Keratinocyte (primary cell): ENCODE results near the gene KLHDC7B. TPM values are rescaled to one million over a fixed set of nuclear protein-coding genes. Genes with fewer than 3 reads are reported as not detected.
A peak's percentile ranks its signal among the peaks of the same experiment; 100 is the strongest.
"Not testable (repeated sequence)": the region's sequence is repeated elsewhere in the genome, so short reads cannot be mapped to it uniquely, and the experiment has no call there.

Experiments
- DNase-seq: peaks from one replicate; pipeline ENCODE4 v3.0.0-alpha.2; 2011; ENCODE audit warnings: low read depth, missing footprints, low spot score
- FAIRE-seq: peaks from 2 replicates; lab custom pipeline; 2011; peaks lifted over from hg19 to GRCh38; lab: Jason Lieb, UNC
- H2AFZ ChIP-seq: 2 replicates; pipeline ENCODE4 v1.6.0; 2012; ENCODE audit warnings: low read length, control low read depth, inconsistent platforms; ENCODE audit not compliant: control insufficient read depth
- H3K27ac ChIP-seq: 2 replicates; pipeline ENCODE4 v1.5.1; 2011; ENCODE audit warnings: low read length; ENCODE audit not compliant: control insufficient read depth, insufficient read depth
- H3K27me3 ChIP-seq: 3 replicates; pipeline ENCODE4 v1.6.0; 2011; ENCODE audit warnings: low read length; ENCODE audit not compliant: control insufficient read depth, insufficient read depth; ENCODE audit errors: extremely low read depth
- H3K36me3 ChIP-seq, 2 experiments: 2 replicates in 1 of 2; 3 replicates in 1 of 2; pipeline ENCODE4 v1.5.1; 2011; ENCODE audit warnings: low read length in 2 of 2, mild to moderate bottlenecking in 1 of 2; ENCODE audit not compliant: control insufficient read depth in 2 of 2, insufficient read depth in 2 of 2; ENCODE audit errors: extremely low read depth in 1 of 2
- H3K4me1 ChIP-seq: 3 replicates; pipeline ENCODE4 v1.5.1; 2011; ENCODE audit warnings: low read length; ENCODE audit not compliant: control insufficient read depth, insufficient read depth; ENCODE audit errors: extremely low read depth
- H3K4me2 ChIP-seq: 3 replicates; pipeline ENCODE4 v1.6.0; 2011; ENCODE audit warnings: low read depth, low read length; ENCODE audit not compliant: control insufficient read depth, insufficient read depth; ENCODE audit errors: extremely low read depth
- H3K4me3 ChIP-seq, 3 experiments: fragments of 200-600 bp in 1 of 3; sonication (generic) in 1 of 3; 2 replicates in 2 of 3; 3 replicates in 1 of 3; pipeline ENCODE4 v1.5.1; 2011 to 2016; ENCODE audit warnings: low read length in 3 of 3, mild to moderate bottlenecking in 3 of 3, control low read depth in 2 of 3, inconsistent platforms in 1 of 3, low read depth in 1 of 3, mixed read lengths in 1 of 3, mixed run types in 1 of 3, moderate library complexity in 1 of 3; ENCODE audit not compliant: control insufficient read depth in 2 of 3, insufficient read depth in 2 of 3; ENCODE audit errors: extremely low read depth in 1 of 3
- H3K79me2 ChIP-seq: 2 replicates; pipeline ENCODE4 v1.6.0; 2012; ENCODE audit warnings: low read length; ENCODE audit not compliant: control insufficient read depth, insufficient read depth
- H3K9ac ChIP-seq: 3 replicates; pipeline ENCODE4 v1.6.0; 2011; ENCODE audit warnings: low read length; ENCODE audit not compliant: control insufficient read depth, insufficient read depth; ENCODE audit errors: extremely low read depth
- H3K9me1 ChIP-seq: 3 replicates; pipeline ENCODE4 v1.6.0; 2011; ENCODE audit warnings: low read length; ENCODE audit not compliant: control insufficient read depth, insufficient read depth; ENCODE audit errors: extremely low read depth
- H3K9me3 ChIP-seq: 2 replicates; pipeline ENCODE4 v1.5.1; 2012; ENCODE audit warnings: low read depth, low read length; ENCODE audit not compliant: control insufficient read depth
- H4K20me1 ChIP-seq: 3 replicates; pipeline ENCODE4 v1.6.0; 2011; ENCODE audit warnings: low read length; ENCODE audit not compliant: control insufficient read depth, insufficient read depth; ENCODE audit errors: extremely low read depth
- CTCF ChIP-seq, 3 experiments: IDR thresholded peaks in 1 of 3; conservative IDR thresholded peaks in 1 of 3; optimal IDR thresholded peaks in 1 of 3; 2 replicates in 2 of 3; 3 replicates in 1 of 3; pipeline versions ENCODE3 to v1.5.1; 2011; ENCODE audit warnings: low read length in 3 of 3, mild to moderate bottlenecking in 3 of 3, moderate library complexity in 2 of 3, control low read depth in 1 of 3, inconsistent platforms in 1 of 3; ENCODE audit not compliant: insufficient read depth in 2 of 3; ENCODE audit errors: extremely low read depth in 1 of 3
- EZH2 ChIP-seq: IDR thresholded peaks from one replicate; pipeline ENCODE4 v1.6.1; 2012; ENCODE audit warnings: inconsistent platforms, mild to moderate bottlenecking, low read length, moderate library complexity
- dilution Hi-C: fragments of 300-500 bp; cut with MboI; formaldehyde crosslinking; loops from one replicate; pipeline ENCODE4 v1.7.0; 2020; ENCODE audit warnings: low sequenced_read_pairs; ENCODE audit not compliant: extremely low pct_ligation_motif_present
- polyA plus RNA-seq, 5 experiments: library from polyadenylated mRNA; depleted of rRNA in 3 of 5; stranded (reverse) in 3 of 5; stranded (forward) in 1 of 5; unstranded in 1 of 5; fragments of >200 nt; gene quantifications; 1 replicate in 1 of 5; 2 replicates in 3 of 5; 3 replicates in 1 of 5; pipeline versions ENCODE4 v1.2.1 to v1.2.3, GENCODE V29; 2011 to 2012; ENCODE audit warnings: missing spikeins in 2 of 5, low read depth in 1 of 5, low replicate concordance in 1 of 5

Gene KLHDC7B
- polyA plus RNA-seq, 1 donor (not counting 4 experiments of a cell fraction or from before 2014, with no cell fraction given), result 0.01 TPM

- Histone ChIP-seq H3K27me3 (no peaks in the 10 kb centered on the region), H4K20me1 (no peaks in the 10 kb centered on the region)
Observed at GRCh38 chr22:50537765-50538164, 7.9 kb upstream of the KLHDC7B start.

GRCh38 chr22:50540381-50540780 is 5.3 kb upstream of the KLHDC7B start:
- FAIRE-seq (no peak), DNase-seq (no peak)
- no peaks in the 10 kb centered on the region for H3K9me3 ChIP-seq
- H3K27ac ChIP-seq, result peak overlapping the region; percentile 98
- no peaks in the 10 kb centered on the region for H3K79me2 ChIP-seq
- H3K4me2 ChIP-seq, result no peak overlapping the region
- peak overlapping the region; percentile 86 for H3K9ac ChIP-seq
- no peak for TF ChIP-seq EZH2
- TF ChIP-seq CTCF (optimal IDR thresholded peaks at IDR 0.05 in 1 of 3, IDR thresholded peaks at IDR 0.05 in 1 of 3, conservative IDR thresholded peaks at IDR 0.05 in 1 of 3; ENCODE audit: extremely low read depth in 1 of 3, insufficient read depth in 2 of 3, low read length in 3 of 3), result no peak
- H2AFZ ChIP-seq, result no peak overlapping the region
- H3K36me3 ChIP-seq, result no peaks in the 10 kb centered on the region
- no peaks in the 10 kb centered on the region for H3K9me1 ChIP-seq
- no peaks in the 10 kb centered on the region for H4K20me1 ChIP-seq
- peaks cover 56% of the 10 kb centered on the region for H3K4me1 ChIP-seq
- H3K27me3 ChIP-seq, result no peaks in the 10 kb centered on the region
- H3K4me3 ChIP-seq, result no peak overlapping the region
- dilution Hi-C loops, result no loop called here

More at GRCh38 chr22:50537765-50538164, 7.9 kb upstream of the KLHDC7B start:
- FAIRE-seq (no peak), DNase-seq (no peak)
- Histone ChIP-seq H3K27ac (peak overlapping the region; percentile 29), H3K4me2 (no peak overlapping the region), H3K9me1 (no peaks in the 10 kb centered on the region), H3K79me2 (no peaks in the 10 kb centered on the region), H3K9ac (no peak overlapping the region), H3K4me1 (peaks cover 42% of the 10 kb centered on the region), H3K9me3 (no peaks in the 10 kb centered on the region), H3K36me3 (no peaks in the 10 kb centered on the region), H2AFZ (no peak overlapping the region), H3K4me3 (no peak overlapping the region)
- dilution Hi-C loops, result no loop called here
- TF ChIP-seq CTCF (optimal IDR thresholded peaks at IDR 0.05 in 1 of 3, IDR thresholded peaks at IDR 0.05 in 1 of 3, conservative IDR thresholded peaks at IDR 0.05 in 1 of 3; ENCODE audit: extremely low read depth in 1 of 3, insufficient read depth in 2 of 3, low read length in 3 of 3), result no peak
- no peak for TF ChIP-seq EZH2

- DNase-seq, H3K4me3 ChIP-seq, H3K4me2 ChIP-seq, H3K79me2 ChIP-seq, H2AFZ ChIP-seq, H3K9me1 ChIP-seq, dilution Hi-C loops, H3K9me3 ChIP-seq, H4K20me1 ChIP-seq, H3K36me3 ChIP-seq, H3K27me3 ChIP-seq: not testable (repeated sequence)
- Histone ChIP-seq H3K27ac (peak overlapping the region; percentile 98), H3K9ac (peak overlapping the region; percentile 45), H3K4me1 (peaks cover 56% of the 10 kb centered on the region)
- FAIRE-seq, result peak; percentile 41
Observed at GRCh38 chr22:50541667-50542026, 4.1 kb upstream of the KLHDC7B start.
